ENCODE data around the gene TSGA10IP.

DNA sequence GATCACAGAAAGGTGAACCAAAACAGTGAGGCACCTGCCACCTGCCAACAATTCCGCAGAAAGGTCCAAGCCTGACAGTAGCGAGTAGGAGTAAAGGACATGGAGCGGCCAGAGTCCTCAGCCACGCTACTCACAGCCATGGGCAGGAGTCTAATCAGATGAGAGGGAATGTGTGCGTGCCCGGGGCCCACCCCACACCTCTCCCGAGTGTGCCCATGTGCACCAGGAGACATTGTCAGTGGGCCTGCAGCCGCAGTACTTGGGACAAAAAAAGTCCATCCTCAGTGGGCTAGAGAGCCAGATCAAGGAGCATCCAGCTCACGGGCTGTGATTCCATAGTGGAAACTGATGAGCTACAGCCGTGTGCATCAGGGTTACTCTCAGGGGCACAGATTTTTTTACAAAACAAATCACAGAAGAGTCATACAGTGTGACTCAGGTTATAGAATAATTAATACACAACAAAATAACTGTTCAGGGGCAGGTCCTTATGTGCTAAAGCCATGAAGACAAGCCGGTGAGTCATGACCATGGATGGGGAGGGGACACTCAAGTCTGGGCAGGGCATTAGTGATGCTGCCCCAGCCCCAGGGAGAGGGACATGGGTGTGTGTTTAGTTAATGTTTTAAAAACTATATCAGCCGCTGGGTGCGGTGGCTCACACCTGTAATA lies 28.3 kb downstream of the TSGA10IP start:
- TF ChIP-seq EZH2 (IDR thresholded peaks at IDR 0.05; ENCODE audit: low read length), result no peak
- no peak for TF ChIP-seq CTCF (optimal IDR thresholded peaks at IDR 0.05 in 1 of 3, IDR thresholded peaks at IDR 0.05 in 1 of 3, conservative IDR thresholded peaks at IDR 0.05 in 1 of 3; ENCODE audit: extremely low read depth in 1 of 3, insufficient read depth in 2 of 3, low read length in 3 of 3)

Measured in keratinocyte (primary cell).